Stimulated activated CD4-positive, alpha-beta T cell treated with anti-CD3 and anti-CD28 coated beads, Interleukin-4, amount 100 ng/mL, for 48 hours (primary cell): Measurements from ENCODE around the gene CDH23.

Experiments used
- DNase-seq, 2 donors: peaks; one replicate each; pipeline ENCODE4 v3.0.0-alpha.2; 2020; ENCODE audit warnings: low read depth in 2 of 2

CDH23 gene

DNA sequence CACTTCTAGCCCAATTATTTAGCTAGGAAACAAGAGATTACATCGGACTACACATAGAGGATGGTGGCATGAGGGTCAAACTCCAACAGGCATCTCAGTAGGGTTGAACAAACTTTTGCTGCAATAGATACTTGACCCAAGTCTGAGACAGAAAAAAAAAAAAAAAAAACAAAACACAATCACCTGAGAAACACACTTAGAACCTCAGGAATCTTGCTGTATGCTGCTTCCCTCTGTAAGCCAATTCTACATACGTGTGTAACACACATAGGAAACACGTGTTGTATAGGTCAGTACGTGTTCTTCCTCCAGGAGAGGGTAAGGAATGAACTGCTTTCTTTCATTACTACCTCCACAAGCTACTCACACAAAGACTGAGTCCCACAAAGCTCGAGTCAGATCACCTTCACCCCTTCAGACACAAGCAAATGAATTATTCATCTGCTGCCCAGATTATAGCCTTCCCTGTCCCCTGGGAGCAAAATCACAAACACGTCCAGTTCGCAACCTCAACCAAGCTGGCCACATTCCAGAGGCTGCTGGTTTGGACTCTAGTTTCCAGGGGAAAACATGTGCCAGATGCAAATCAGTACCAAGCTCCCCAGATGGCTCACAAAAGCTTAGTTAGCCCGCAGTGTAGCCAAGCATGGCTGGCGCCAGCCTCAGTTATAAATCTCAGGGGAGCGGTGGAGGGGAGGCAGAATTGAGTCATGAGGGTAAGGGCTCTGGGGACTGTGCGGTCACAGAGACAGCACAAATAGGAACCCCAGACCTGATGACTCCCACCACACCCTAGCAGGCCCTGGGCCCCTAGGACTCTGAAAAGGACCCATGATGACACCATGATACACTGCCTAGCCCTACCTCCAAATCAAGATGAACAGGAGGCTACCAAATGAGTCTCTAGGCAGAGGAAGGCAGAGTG is 439.2 kb downstream of the CDH23 start:
- no peak for DNase-seq

DNA sequence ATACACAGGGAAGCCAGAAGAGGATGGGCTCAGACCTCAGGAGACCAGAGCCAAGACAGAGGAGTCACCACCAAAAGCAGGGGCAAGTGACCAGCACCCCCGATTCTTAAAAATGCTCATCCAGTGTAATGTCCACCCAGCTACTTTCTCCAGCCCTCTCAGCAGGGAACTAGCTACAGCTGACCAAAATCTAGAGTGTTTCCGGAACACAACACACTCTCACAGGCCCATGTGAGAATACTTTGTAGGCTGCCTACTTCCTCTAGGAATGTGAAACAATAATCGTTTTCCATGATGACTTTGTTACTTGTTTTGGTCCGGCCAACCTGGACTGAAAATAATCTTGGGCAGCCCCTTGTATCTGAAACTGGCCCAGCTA is 439.9 kb downstream of the CDH23 start:
- DNase-seq = no peak

DNA sequence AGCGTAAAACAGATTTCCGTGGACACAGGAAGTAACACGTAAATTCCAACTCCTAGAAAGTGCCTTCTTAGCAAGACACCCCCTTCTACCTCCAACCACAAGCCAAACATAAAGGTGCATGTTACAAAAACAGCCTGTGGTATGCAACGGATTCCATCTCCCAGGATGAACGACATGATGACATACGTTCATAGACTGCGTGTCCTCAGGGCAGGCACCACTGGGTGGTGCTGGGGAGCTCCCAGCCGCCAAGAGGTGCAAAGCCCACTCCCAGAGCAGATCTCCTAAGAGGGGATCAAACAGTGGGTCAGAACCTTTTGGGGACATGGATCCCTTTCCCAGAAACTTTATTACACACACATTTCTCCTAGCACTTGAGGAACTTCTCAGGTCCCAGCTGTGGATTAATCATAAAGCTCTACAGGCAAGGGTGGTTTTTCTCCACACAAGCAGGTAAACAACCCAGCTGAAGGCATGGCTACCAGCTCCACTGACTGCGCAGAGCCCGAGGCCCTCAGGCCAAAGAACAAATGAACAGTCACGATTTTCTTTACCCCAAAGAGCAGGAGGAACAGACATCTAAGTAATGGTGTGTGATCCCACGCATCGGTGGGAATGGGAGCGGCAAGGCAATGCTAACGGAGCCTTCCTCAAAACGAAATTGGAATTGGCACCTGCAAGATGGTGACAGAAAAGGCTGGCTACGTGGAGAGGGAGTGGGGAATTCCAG is 440.5 kb downstream of the CDH23 start:
- no peak for DNase-seq

DNA sequence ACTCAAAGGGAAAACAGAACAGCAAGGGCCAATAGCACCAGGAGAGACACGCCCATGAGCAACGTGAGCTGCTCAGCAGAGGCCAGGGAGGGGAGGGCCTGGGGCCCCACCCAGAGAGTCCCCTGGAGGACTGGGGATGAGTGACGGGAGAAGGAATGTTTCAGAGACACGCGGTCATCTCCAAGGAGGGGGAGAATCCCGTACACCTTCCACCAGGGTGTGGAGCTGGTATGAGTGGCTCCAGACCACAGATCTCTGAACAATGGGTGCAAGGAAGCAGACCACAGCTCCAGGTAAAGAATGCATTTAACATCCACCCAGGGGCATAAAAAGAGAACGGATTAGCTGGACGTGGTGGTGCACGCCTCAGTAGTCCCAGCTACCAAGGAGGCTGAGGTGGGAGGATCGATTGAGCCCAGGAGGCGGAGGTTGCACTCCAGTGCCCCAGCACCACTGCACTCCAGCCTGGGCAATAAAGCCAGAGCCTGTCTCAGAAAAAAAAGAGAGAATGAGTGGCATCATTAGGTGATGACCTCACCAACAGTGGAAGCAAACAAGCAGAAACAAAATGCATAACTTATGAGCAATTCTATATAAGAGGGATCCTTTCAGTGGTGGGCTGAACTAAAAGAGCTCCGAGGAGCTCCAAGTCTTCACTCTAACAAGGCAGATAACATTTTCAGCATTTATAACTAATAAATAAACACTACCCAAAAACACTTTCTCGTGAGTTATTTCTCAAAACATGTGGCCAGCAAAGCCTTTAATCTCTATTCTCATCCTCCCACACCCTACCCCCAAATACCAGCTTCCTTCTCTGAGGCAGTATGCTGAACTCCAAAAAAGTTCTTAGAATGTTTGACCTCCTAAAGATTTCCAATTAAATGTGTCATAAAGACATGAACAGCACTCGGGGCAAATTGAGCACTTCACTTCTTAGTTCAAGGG is 441.8 kb downstream of the CDH23 start:
- DNase-seq = no peak

DNA sequence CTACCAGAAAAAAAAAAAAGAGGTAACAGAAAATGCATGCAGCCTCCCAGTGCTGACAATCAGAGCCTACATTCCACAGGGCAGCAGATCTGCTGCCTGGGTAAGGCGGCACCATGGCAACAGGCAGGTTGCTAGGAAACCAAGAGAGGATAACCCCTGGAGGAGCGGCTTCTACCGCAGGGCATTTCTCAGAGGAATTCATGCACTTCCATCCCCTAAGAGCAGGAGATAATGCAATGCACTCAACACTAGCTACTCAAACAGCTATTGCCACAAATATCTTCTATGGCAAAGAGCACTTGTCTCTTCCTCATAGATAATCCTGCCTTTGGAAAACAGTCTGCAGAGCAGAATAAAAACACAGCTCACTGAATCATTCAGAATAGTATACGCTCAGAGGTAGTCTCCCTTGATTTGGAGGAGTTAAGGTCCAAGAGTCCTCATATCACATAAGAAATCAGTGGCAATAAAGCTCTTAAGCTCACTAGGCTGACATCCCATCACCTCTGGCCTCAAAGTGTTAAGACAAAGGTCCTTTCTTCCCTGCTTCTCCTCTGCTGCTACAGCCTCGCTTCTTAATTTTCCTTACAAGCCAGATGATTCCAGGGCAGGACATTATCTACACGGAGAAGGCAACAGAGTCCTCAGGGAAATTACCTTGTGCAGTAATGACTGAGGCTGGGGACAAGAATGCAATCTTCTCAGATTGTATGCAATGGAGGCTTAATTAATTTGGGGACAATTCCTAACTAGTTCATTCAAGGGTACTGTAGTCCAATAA is 443.6 kb downstream of the CDH23 start:
- no peak for DNase-seq

DNA sequence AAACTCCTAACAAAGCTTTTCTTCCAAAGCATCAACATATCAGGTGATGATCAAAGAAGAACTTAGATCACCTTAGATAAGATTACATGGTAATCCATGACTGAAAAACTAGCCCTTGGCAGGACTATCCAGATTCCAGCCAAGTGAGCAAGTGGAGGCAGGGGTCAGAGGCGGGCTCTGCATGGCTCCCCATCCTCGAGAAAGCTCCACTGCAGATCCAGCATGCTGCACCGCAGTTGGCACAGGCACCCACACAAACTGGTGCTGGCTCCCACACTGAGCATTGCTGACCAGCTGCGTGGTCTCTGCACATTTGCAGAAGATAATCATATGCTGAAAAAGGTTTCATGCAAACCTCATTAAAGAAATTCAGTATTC is 444.2 kb downstream of the CDH23 start:
- DNase-seq = no peak

DNA sequence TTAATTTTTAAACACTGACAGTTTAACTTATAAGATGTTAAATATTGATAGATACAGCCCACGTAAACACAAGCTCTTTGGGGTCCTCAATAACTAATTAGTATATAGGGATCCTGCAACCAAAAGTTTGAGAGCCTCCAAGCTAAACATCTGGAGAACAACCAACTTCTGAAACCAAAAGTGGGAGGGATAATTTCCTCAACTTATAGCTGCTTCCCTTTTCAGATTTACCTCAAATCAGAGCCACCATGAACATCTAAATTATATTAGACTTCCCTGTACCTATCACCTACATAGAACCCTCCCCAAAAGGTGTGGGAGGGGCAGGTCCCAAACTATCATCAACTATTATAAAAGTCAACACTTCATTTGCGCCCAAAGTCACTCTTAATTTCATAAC is 445.7 kb downstream of the CDH23 start:
- no peak for DNase-seq

DNA sequence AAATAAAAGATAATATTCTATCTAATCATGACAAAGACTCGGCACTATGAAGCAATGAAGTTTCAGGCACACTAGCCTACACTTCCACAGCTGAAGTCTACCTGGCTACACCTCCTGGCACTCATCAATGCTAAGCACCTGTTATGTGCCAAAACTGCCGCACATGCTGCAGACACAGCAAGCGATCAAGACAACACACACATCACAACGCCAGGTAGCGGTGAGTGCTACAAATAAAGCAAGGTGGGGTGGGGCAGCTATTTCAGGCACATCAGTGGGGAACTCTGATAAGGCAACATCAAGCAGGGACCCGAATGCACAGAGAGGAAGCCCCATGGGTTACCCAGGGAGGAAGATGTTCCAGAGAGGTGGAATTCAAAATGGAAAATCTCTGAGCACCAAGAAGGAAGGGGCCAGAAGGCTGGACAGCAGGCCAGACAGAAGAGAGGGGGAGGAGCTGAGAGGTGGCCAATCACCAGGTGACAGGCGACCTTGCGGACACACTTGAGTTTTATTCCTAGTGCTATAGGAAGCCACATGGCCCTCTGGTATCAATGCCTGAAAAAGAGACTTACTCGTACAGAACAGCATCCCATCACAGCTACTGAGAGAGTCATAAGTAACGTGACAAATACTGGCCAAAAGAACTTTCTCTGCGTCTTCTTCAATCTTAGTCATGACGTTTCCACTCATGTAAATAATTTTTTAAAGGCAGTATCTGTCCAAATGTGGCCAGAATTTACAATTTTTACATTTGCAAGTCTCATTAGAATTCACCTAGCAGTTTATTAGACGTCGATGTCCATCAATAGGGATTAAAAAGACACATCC is 446.4 kb downstream of the CDH23 start:
- DNase-seq = no peak

DNA sequence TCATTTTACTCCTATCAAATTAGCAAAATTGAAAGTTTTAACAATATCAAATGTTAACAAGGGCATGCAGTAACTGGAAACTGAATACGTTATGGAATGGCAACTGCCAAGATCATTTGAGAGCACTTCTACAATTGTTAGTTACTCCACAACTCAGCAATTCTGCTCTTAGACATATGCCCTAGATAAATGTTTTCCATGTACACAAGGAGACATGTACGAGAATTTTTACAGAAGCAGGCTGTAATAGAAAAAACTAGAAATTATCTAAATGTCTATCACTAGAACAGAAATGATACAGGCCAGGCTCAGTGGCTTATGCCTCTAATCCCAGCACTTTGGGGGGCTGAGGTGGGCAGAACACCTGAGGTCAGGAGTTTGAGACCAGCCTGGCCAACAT is 447.4 kb downstream of the CDH23 start:
- DNase-seq = no peak

DNA sequence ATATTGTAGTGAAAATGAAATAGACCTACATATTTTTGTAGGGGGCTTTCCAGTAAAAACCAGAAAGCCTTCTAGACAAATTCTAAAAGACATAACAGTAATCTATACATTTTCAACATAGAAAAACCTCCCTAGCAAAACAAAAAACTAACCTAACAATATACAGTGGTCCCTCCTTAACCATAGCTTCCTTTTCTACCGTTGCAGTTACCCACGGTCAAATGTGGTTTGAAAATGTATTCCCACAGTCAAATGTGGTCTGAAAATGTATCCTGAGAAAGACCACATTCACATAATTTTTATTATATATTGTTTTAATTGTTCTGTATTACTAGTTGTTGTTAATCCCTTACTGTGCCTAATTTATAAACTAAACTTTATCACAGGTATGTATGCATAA is 448.0 kb downstream of the CDH23 start:
- no peak for DNase-seq

DNA sequence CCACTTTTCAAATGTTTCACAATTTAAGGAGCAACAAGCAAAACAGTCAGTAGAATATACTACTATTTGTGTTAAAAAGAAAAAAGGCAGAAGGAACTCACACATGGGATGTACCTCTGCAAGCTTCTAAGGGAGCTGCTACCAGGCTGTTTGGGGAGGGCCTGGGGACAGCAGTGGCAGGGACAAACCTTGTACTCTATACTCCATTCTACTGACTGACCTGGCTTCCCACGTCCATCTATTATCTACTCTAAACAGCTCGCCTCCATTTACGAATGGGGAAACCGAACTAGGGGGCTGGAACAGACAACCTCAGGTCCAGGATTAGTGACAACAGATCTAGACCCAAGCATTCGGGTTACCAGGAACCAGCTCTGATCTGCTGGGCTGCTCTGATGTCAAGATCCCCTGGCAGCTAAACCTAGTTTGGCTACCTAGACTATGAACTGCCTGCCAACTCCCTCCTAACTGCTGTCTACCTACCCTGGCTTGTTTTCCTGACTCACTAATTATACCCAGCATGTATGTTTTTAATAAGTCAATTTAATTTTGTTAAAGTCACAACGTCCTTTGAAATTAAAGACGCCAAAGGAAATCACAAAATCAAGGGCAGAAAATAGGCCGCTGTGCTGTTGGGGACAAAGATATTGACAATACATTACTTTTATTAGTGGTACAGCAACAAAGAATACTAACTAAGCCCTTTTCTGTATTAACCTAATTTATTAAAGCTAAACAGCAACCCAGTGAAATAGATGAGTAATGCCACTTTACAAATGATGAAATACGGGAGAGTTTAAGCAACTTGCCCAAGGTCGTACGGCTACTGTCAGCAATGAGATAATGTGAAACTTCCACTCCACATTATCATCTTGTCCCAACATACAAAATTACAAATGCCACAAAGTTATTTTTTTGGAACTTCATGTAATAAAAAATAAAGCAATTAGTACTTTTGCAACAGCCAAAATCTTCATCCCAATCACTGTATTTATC is 449.0 kb downstream of the CDH23 start:
- DNase-seq = no peak

DNA sequence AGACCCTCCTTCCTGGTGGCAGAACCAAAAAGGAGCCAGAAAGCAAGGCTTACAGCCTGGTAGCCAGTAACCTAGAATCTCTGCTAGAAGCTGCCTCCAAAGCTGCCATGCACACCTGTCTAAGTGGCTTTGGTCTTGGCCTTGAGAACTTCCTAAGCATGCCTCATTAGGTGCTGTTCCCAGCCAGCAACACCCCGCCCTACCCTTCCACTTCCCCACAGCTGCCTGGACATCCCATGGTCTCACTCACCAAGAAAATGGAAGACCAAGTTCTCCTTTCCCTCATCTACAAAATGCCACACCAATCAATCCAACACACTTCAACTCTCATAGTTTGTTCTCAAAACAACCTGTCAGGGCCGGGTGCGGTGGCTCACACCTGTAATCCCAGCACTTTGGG is 450.1 kb downstream of the CDH23 start:
- no peak for DNase-seq

DNA sequence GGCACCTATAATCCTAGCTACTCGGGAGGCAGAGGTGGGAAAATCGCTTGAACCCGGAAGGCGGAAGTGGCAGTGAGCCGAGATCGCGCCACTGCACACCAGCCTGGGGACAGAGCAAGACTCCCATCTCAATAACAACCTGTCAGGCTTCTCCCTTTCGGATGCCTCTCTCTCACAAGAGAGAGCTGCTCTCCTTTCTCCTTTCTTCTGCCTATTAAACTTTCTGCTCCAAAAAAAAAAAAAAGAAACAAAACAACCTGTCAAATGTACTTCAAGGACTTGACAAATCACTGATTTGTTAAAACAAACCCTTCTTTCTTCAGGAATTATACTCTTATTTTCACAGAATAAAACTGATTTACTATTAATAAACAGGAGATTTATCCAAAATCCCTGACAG is 450.7 kb downstream of the CDH23 start:
- DNase-seq = no peak

DNA sequence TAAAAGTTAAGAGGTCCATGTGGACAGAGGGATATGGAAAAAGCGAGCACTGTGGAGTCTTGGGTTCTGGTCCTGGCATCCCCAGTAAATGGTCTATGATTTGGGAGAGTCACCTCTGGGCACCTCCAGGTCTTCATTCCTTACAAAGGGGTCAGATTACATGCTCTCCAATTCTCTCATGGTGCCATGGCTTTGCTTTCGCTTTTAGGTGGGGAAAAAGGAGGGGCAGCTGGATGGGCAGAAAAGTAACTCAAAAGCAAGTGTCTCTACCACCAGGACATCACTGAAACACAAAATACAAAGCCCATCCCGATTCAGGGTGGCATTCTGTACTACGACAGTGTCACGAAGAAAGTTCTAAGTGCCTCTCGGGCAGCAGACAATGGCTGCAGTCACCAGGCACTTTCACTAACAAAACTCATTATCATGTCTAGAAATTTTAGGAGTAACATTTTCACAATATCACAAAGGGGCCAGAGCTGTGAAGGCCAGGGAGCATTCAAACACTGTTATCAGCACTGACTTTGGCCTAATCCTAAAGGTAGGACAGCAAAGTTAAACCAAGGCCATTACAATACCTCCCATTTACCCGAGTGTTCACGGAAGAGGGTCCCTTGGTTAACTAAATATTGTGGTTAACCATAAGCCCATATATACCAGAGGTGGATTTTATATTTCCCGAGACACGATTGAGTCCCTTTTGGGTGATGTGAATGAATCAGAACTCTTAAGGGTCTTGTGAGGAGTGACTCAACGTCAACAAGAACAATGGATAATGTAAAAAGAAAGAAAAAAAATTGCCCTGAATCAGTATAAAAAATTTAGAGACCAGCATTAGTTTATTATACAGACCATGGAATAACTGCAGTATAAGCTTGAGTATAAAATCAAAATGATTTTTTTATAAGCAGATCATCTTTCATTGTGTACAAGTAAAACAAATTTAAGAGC is 451.9 kb downstream of the CDH23 start:
- no peak for DNase-seq

DNA sequence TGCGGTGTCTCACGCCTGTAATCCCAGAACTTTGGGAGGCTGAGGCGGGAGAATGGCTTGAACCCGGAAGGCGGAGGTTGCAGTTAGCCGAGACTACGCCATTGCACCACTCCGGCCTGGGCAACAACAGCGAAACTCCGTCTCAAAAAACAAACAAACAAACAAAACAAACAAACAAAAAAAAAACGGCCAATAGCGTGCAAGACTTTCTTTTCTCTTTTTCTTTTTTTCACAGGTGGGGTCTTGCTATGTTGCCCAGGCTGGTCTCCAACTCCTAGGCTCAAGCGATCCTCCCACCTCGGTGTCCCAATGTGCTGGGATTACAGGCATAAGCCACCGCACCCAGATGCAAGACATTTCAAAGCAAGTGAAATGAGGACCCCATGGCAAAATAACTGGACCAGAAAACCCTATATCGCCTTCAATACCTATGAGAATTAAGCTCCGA is 452.8 kb downstream of the CDH23 start:
- DNase-seq = no peak

DNA sequence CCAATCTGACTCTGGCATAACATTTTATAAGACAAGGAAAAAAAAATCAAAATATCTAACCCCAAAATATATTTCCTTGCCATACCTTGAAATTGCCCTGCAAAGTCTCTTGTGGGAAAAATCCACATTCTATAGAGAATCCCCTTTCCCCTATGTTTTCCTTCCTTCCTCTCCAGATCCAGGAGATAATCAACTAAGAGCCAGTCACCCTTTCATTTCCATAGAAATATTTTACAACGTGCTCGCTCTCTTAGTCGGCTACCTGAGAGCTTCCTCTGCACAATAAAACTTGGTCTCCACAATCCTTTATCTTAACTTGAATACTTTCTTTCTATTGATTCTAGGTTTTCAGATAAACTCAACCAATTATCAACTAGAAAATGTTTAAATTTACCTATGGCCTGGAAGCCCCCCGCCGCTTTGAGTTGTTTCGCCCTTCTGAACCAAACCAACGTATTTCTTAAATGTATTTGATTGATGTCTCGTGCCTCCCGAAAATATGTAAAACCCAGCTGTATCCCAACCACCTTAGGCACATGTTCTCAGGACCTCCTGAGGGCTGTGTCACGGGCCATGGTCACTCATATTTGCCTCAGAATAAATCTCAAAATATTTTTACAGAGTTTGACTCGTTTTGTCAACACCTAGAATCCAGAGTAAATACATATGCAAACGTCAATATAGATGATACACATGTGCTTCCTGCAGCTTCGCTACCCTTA is 453.5 kb downstream of the CDH23 start:
- DNase-seq = no peak

DNA sequence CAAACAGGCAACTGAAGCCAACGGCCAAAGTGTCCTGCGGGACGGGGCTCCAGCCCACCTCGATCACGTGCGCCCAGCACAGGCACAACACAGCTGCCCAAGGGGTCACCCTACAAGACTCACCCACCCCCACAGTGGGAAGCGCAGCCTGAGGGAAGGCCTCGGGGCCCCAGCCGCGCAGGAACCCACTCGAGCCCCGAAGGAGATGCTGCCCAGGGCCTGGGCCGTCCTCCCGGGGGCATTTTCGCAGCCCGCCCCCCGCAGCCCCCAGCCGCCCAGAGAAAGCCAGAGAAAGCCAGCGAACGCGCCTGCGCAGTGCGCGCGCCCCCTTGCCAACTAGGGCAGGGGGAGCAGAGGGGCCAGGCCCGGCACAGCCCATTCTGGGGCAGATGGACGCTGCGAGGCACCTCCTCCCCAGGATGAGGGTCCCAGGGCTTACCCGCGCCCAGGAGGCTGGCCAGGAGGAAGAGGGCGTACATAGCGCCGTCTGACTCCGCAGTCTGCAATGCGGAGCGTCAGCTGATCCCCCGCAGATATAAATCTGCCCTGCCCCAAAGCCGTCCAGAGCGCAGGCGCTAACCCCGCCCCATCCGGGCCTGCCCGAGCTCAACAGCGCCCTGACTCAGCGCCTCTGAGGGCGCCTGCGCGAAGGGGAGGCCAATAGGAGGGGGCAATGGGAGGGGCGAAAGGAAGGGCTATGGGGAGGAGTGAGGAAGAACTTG is 454.2 kb downstream of the CDH23 start, which contains the start of gene PSAP:
TSS of gene PSAP (minus strand) at position 509 of the 722 bp plus-strand sequence. CDS start at position 479, 30 bp downstream.
- peak; percentile 98 to 99 for DNase-seq
